WTC11 (cell line): ENCODE measurements around the gene MESD. TPM values are rescaled to one million over a fixed set of nuclear protein-coding genes. Genes with fewer than 3 reads are reported as not detected.

Source experiments
- CREB1 ChIP-seq: sonication (generic); formaldehyde crosslinking; IDR thresholded peaks from 2 replicates; pipeline ENCODE4 v1.8.0; 2023; ENCODE audit warnings: mild to moderate bottlenecking, missing genetic modification reagents
- HMGA2 ChIP-seq: fragments of 250-450 bp; sonication (Bioruptor Pico); IDR thresholded peaks from 2 replicates; pipeline ENCODE4 v1.4.0; 2021; ENCODE audit warnings: mild to moderate bottlenecking, moderate library complexity
- JAZF1 ChIP-seq: fragments of 250-450 bp; sonication (Bioruptor Pico); IDR thresholded peaks from 2 replicates; pipeline ENCODE4 v1.9.0; 2021; ENCODE audit warnings: moderate library complexity, mild to moderate bottlenecking, inconsistent platforms
- MXD4 ChIP-seq: fragments of 250-450 bp; sonication (Bioruptor Pico); IDR thresholded peaks from 2 replicates; pipeline ENCODE4 v1.8.0; 2021; ENCODE audit warnings: mild to moderate bottlenecking, moderate library complexity, borderline replicate concordance
- MYBL2 ChIP-seq: sonication (generic); formaldehyde crosslinking; IDR thresholded peaks from 2 replicates; pipeline ENCODE4 v1.8.1; 2023; ENCODE audit warnings: mild to moderate bottlenecking, moderate library complexity, missing genetic modification reagents
- NFE2L1 ChIP-seq: sonication (generic); formaldehyde crosslinking; IDR thresholded peaks from 2 replicates; pipeline ENCODE4 v1.8.1; 2023; ENCODE audit warnings: missing genetic modification reagents
- NR3C1 ChIP-seq: sonication (generic); formaldehyde crosslinking; conservative IDR thresholded peaks from 2 replicates; pipeline ENCODE4 v1.8.1; 2023; ENCODE audit warnings: low read depth, mild to moderate bottlenecking, missing genetic modification reagents
- OVOL2 ChIP-seq: fragments of 250-450 bp; sonication (Bioruptor Pico); IDR thresholded peaks from 2 replicates; pipeline ENCODE4 v1.9.0; 2021; ENCODE audit warnings: mild to moderate bottlenecking, borderline replicate concordance
- RELA ChIP-seq: sonication (generic); formaldehyde crosslinking; IDR thresholded peaks from 2 replicates; pipeline ENCODE4 v1.8.1; 2022; ENCODE audit warnings: missing genetic modification reagents, mild to moderate bottlenecking, borderline replicate concordance
- TEAD4 ChIP-seq: sonication (generic); formaldehyde crosslinking; IDR thresholded peaks from 2 replicates; pipeline ENCODE4 v1.8.0; 2022; ENCODE audit warnings: mild to moderate bottlenecking, missing genetic modification reagents
- TP53 ChIP-seq: sonication (generic); formaldehyde crosslinking; IDR thresholded peaks from 2 replicates; pipeline ENCODE4 v1.8.1; 2023; ENCODE audit warnings: mild to moderate bottlenecking, missing genetic modification reagents
- ZBTB21 ChIP-seq: sonication (generic); formaldehyde crosslinking; IDR thresholded peaks from 2 replicates; pipeline ENCODE4 v1.8.1; 2023; ENCODE audit warnings: mild to moderate bottlenecking, missing genetic modification reagents, borderline replicate concordance
- ZNF232 ChIP-seq: sonication (generic); formaldehyde crosslinking; IDR thresholded peaks from 2 replicates; pipeline ENCODE4 v1.8.0; 2022; ENCODE audit warnings: mild to moderate bottlenecking, missing genetic modification reagents
- ZNF416 ChIP-seq: fragments of 250-450 bp; sonication (Bioruptor Pico); IDR thresholded peaks from 2 replicates; pipeline ENCODE4 v1.9.0; 2021; ENCODE audit warnings: mild to moderate bottlenecking, inconsistent platforms
- ZNF423 ChIP-seq: fragments of 250-450 bp; sonication (Bioruptor Pico); IDR thresholded peaks from 2 replicates; pipeline ENCODE4 v2.1.2; 2022; ENCODE audit warnings: mild to moderate bottlenecking, moderate library complexity
- total RNA-seq: library from RNA; stranded (reverse); gene quantifications from 3 replicates; pipeline ENCODE4 v1.2.3, GENCODE V29; 2021
- TF ChIP-seq, protein P1 (sequence below): sonication (generic); formaldehyde crosslinking; IDR thresholded peaks from 2 replicates; pipeline ENCODE4 v1.8.1; 2022; ENCODE audit warnings: mild to moderate bottlenecking, moderate library complexity, missing genetic modification reagents
- TF ChIP-seq, protein P2 (sequence below): sonication (generic); formaldehyde crosslinking; IDR thresholded peaks from 2 replicates; pipeline ENCODE4 v1.8.0; 2022; ENCODE audit warnings: mild to moderate bottlenecking, missing genetic modification reagents
- TF ChIP-seq, protein P3 (sequence below): sonication (generic); formaldehyde crosslinking; IDR thresholded peaks from 2 replicates; pipeline ENCODE4 v1.8.1; 2023; ENCODE audit warnings: mild to moderate bottlenecking, missing genetic modification reagents
- TF ChIP-seq, protein P4 (sequence below): sonication (generic); formaldehyde crosslinking; IDR thresholded peaks from 2 replicates; pipeline ENCODE4 v1.8.1; 2022; ENCODE audit warnings: low read depth, mild to moderate bottlenecking, moderate library complexity, missing genetic modification reagents, borderline replicate concordance
- TF ChIP-seq, protein P5 (sequence below): sonication (generic); formaldehyde crosslinking; IDR thresholded peaks from 2 replicates; pipeline ENCODE4 v1.8.1; 2022; ENCODE audit warnings: mild to moderate bottlenecking, missing genetic modification reagents, moderate library complexity, borderline replicate concordance
- TF ChIP-seq, protein P6 (sequence below): sonication (generic); formaldehyde crosslinking; conservative IDR thresholded peaks from 2 replicates; pipeline ENCODE4 v1.8.1; 2022; ENCODE audit warnings: mild to moderate bottlenecking, missing genetic modification reagents
- TF ChIP-seq, protein P7 (sequence below): fragments of 250-450 bp; sonication (Bioruptor Pico); IDR thresholded peaks from 2 replicates; pipeline ENCODE4 v1.8.0; 2021; ENCODE audit warnings: mild to moderate bottlenecking
- TF ChIP-seq, protein P8 (sequence below): sonication (generic); formaldehyde crosslinking; IDR thresholded peaks from 2 replicates; pipeline ENCODE4 v1.8.0; 2023; ENCODE audit warnings: mild to moderate bottlenecking, missing genetic modification reagents
- TF ChIP-seq, protein P9 (sequence below): sonication (generic); formaldehyde crosslinking; IDR thresholded peaks from 2 replicates; pipeline ENCODE4 v1.8.0; 2022; ENCODE audit warnings: mild to moderate bottlenecking, missing genetic modification reagents

MESD gene
- total RNA-seq, 1 experiment from 2014 or later: 28.3 TPM

DNA sequence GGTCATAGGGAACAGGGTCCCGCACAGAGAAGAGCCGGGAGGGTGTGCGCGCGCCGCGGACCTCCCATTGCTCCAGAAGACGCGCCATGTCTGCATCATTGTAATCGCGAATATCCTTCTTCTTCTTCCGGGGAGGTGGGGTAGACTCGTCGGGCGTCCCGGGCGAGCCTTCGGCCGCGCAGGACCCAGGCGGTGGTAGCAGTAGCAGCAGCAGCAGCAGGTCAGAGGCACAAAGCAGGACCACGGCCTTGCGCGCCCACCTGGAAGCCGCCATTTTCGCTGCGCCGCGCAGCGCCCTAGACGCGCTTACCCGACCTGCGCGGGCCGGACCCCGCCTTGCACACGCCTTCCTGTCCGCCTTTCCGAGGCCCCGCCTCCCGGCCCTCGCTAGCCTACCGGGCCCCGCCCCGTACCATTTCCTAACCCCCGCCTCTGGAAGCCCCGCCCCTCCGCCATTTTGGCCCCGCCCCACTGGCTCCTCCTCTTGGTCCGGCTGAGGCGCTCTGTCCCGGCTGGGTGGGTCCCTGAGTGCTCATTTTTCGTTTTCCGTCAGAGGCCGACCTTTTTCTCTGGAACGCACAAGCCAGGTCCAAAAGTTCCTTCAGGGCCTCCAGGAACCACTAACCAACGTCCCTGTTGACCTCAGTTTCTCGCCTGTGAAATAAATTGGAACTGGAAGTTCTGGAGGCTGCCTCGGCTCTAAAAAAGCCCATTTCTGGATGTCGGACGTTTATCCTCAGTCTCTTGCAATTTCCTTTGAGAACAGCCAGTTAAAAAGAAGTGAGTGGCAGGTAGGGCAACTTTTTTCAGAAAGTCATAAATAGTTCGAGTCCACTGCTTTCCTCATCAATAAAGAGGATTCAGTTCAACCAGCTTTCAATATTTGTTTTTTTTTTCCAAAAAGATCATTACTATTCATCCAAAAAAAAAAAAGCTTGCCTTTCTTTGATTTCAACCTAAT, at the start of gene MESD (continued):
- TF ChIP-seq, protein P1, sequence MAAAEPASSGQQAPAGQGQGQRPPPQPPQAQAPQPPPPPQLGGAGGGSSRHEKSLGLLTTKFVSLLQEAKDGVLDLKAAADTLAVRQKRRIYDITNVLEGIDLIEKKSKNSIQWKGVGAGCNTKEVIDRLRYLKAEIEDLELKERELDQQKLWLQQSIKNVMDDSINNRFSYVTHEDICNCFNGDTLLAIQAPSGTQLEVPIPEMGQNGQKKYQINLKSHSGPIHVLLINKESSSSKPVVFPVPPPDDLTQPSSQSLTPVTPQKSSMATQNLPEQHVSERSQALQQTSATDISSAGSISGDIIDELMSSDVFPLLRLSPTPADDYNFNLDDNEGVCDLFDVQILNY: peak; percentile 63; the same call in 1 of the 2 replicates
- TF ChIP-seq MYBL2 (CRISPR knock-in tag) (0 out of 2 replicates have a peak, but pooled peaks have one; percentile 59), TP53 (no peak), OVOL2 (no peak), HMGA2 (CRISPR knock-in tag) (no peak), ZNF416 (CRISPR knock-in tag) (peak; percentile 20; the same call in 1 of the 2 replicates), NR3C1 (CRISPR knock-in tag) (no peak), CREB1 (CRISPR knock-in tag) (peak; percentile 52; the same call in 1 of the 2 replicates), ZBTB21 (CRISPR knock-in tag) (no peak), ZNF232 (peak; percentile 91; the same call in 1 of the 2 replicates), ZNF423 (CRISPR knock-in tag) (no peak), NFE2L1 (peak; percentile 79), MXD4 (CRISPR knock-in tag) (no peak), JAZF1 (no peak), RELA (CRISPR knock-in tag) (no peak), TEAD4 (CRISPR knock-in tag) (no peak)
- TF ChIP-seq, protein P2, sequence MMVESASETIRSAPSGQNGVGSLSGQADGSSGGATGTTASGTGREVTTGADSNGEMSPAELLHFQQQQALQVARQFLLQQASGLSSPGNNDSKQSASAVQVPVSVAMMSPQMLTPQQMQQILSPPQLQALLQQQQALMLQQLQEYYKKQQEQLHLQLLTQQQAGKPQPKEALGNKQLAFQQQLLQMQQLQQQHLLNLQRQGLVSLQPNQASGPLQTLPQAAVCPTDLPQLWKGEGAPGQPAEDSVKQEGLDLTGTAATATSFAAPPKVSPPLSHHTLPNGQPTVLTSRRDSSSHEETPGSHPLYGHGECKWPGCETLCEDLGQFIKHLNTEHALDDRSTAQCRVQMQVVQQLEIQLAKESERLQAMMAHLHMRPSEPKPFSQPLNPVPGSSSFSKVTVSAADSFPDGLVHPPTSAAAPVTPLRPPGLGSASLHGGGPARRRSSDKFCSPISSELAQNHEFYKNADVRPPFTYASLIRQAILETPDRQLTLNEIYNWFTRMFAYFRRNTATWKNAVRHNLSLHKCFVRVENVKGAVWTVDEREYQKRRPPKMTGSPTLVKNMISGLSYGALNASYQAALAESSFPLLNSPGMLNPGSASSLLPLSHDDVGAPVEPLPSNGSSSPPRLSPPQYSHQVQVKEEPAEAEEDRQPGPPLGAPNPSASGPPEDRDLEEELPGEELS (CRISPR knock-in tag): peak; percentile 84
- TF ChIP-seq, protein P3, sequence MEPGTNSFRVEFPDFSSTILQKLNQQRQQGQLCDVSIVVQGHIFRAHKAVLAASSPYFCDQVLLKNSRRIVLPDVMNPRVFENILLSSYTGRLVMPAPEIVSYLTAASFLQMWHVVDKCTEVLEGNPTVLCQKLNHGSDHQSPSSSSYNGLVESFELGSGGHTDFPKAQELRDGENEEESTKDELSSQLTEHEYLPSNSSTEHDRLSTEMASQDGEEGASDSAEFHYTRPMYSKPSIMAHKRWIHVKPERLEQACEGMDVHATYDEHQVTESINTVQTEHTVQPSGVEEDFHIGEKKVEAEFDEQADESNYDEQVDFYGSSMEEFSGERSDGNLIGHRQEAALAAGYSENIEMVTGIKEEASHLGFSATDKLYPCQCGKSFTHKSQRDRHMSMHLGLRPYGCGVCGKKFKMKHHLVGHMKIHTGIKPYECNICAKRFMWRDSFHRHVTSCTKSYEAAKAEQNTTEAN: peak; percentile 83
- TF ChIP-seq, protein P4, sequence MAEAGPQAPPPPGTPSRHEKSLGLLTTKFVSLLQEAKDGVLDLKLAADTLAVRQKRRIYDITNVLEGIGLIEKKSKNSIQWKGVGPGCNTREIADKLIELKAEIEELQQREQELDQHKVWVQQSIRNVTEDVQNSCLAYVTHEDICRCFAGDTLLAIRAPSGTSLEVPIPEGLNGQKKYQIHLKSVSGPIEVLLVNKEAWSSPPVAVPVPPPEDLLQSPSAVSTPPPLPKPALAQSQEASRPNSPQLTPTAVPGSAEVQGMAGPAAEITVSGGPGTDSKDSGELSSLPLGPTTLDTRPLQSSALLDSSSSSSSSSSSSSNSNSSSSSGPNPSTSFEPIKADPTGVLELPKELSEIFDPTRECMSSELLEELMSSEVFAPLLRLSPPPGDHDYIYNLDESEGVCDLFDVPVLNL (CRISPR knock-in tag): peak; percentile 51; the same call in 1 of the 2 replicates
- TF ChIP-seq, protein P5, sequence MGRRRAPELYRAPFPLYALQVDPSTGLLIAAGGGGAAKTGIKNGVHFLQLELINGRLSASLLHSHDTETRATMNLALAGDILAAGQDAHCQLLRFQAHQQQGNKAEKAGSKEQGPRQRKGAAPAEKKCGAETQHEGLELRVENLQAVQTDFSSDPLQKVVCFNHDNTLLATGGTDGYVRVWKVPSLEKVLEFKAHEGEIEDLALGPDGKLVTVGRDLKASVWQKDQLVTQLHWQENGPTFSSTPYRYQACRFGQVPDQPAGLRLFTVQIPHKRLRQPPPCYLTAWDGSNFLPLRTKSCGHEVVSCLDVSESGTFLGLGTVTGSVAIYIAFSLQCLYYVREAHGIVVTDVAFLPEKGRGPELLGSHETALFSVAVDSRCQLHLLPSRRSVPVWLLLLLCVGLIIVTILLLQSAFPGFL: no peak
- TF ChIP-seq, protein P6, sequence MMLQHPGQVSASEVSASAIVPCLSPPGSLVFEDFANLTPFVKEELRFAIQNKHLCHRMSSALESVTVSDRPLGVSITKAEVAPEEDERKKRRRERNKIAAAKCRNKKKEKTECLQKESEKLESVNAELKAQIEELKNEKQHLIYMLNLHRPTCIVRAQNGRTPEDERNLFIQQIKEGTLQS (CRISPR knock-in tag): no peak
- TF ChIP-seq, protein P7, sequence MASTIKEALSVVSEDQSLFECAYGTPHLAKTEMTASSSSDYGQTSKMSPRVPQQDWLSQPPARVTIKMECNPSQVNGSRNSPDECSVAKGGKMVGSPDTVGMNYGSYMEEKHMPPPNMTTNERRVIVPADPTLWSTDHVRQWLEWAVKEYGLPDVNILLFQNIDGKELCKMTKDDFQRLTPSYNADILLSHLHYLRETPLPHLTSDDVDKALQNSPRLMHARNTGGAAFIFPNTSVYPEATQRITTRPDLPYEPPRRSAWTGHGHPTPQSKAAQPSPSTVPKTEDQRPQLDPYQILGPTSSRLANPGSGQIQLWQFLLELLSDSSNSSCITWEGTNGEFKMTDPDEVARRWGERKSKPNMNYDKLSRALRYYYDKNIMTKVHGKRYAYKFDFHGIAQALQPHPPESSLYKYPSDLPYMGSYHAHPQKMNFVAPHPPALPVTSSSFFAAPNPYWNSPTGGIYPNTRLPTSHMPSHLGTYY (CRISPR knock-in tag): peak; percentile 54; the same call in 1 of the 2 replicates
- TF ChIP-seq, protein P8, sequence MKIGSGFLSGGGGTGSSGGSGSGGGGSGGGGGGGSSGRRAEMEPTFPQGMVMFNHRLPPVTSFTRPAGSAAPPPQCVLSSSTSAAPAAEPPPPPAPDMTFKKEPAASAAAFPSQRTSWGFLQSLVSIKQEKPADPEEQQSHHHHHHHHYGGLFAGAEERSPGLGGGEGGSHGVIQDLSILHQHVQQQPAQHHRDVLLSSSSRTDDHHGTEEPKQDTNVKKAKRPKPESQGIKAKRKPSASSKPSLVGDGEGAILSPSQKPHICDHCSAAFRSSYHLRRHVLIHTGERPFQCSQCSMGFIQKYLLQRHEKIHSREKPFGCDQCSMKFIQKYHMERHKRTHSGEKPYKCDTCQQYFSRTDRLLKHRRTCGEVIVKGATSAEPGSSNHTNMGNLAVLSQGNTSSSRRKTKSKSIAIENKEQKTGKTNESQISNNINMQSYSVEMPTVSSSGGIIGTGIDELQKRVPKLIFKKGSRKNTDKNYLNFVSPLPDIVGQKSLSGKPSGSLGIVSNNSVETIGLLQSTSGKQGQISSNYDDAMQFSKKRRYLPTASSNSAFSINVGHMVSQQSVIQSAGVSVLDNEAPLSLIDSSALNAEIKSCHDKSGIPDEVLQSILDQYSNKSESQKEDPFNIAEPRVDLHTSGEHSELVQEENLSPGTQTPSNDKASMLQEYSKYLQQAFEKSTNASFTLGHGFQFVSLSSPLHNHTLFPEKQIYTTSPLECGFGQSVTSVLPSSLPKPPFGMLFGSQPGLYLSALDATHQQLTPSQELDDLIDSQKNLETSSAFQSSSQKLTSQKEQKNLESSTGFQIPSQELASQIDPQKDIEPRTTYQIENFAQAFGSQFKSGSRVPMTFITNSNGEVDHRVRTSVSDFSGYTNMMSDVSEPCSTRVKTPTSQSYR: no peak
- TF ChIP-seq, protein P9, sequence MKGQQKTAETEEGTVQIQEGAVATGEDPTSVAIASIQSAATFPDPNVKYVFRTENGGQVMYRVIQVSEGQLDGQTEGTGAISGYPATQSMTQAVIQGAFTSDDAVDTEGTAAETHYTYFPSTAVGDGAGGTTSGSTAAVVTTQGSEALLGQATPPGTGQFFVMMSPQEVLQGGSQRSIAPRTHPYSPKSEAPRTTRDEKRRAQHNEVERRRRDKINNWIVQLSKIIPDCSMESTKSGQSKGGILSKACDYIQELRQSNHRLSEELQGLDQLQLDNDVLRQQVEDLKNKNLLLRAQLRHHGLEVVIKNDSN: no peak
